ENCODE results near the gene GPR108.

- TF ChIP-seq, protein P1, sequence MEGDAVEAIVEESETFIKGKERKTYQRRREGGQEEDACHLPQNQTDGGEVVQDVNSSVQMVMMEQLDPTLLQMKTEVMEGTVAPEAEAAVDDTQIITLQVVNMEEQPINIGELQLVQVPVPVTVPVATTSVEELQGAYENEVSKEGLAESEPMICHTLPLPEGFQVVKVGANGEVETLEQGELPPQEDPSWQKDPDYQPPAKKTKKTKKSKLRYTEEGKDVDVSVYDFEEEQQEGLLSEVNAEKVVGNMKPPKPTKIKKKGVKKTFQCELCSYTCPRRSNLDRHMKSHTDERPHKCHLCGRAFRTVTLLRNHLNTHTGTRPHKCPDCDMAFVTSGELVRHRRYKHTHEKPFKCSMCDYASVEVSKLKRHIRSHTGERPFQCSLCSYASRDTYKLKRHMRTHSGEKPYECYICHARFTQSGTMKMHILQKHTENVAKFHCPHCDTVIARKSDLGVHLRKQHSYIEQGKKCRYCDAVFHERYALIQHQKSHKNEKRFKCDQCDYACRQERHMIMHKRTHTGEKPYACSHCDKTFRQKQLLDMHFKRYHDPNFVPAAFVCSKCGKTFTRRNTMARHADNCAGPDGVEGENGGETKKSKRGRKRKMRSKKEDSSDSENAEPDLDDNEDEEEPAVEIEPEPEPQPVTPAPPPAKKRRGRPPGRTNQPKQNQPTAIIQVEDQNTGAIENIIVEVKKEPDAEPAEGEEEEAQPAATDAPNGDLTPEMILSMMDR (IDR thresholded peaks at IDR 0.05), result no peak
- TF ChIP-seq POLR2A (IDR thresholded peaks at IDR 0.05), result no peak
Measured at GRCh38 chr19:6724631-6725492, 12.5 kb downstream of the GPR108 start.
